ENCODE data around the gene PTPRD. TPM values are rescaled to one million over a fixed set of nuclear protein-coding genes. Genes with fewer than 3 reads are reported as not detected.

PTPRD gene
- total RNA-seq, 1 donor from 2014 or later: 1.8 TPM

- no peak for DNase-seq (ENCODE audit: low read depth in 2 of 2)
Observed at GRCh38 chr9:8412327-8412726, 2200.5 kb downstream of the PTPRD start.

DNA sequence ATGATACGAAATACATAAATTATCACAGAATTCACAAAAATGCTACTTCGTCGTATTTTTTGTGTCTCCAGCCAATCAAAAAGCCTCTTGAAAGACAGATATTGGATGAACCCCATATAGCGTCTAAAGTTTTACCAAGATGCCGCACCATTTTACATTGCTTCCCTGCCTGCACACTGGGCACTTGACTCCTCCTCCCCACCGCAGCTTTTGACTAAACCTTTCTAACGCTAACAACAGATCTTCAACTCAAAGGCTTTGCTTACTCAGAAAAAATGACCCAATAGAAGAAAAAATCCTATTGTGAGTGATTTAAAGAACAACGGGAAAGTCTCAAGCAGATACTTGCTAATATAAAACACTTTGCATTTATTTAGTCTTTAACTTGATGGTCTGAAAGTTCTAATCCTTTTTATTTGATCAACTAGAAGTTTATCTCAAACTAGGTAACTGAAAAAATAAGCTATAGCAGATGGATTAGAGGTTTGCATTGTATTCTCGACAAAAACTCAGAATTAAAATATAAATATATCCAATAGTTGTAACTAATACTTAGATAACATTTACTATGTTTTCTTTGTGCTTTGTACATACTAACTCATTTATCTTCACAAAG is 2204.1 kb downstream of the PTPRD start:
- no peak for DNase-seq (ENCODE audit: low read depth in 2 of 2)

- DNase-seq (ENCODE audit: low read depth in 2 of 2): peak in 1 of 2 donors; percentile 1
Observed at GRCh38 chr9:8401961-8402705, 2210.7 kb downstream of the PTPRD start.

DNA sequence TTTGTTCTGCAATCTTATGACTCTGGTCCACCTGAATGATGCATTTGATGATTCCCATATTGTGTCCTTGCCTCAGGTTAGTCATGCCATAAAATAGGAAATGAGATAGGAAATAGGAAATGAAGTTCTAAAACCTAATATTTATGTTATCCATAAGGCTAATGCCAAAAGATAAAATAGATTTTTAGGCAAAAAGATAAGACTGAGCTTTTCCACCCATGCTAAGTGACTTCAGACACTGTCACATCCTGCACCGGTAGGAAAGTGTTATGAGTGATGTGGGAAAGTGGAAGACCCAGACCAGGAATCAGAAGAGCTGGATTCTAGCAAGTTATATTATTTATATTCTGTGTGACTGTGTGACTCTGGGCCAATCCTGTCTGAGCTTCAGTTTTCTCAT is 2212.4 kb downstream of the PTPRD start:
- peak in 1 of 2 donors; percentile 39 for DNase-seq (ENCODE audit: low read depth in 2 of 2)

DNA sequence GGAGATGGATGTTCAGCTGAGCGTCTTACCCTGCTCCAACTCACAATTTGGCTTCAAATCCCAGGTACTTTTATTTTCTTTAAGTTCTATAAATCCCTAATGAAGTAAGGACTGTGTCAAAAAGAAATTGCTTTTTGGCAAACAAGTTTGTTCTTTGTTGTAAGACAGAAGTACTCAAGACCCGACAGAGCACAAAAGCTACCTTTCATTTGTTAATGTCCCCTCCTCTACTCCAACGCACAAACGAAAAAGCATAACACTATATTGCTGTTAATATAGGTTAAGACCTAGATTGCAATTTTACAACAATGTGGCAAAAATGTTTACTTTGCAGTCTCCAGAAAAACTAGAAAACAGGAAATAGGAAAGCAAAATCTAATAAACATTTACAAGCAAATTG is 2217.8 kb downstream of the PTPRD start:
- DNase-seq (ENCODE audit: low read depth in 2 of 2): no peak

DNA sequence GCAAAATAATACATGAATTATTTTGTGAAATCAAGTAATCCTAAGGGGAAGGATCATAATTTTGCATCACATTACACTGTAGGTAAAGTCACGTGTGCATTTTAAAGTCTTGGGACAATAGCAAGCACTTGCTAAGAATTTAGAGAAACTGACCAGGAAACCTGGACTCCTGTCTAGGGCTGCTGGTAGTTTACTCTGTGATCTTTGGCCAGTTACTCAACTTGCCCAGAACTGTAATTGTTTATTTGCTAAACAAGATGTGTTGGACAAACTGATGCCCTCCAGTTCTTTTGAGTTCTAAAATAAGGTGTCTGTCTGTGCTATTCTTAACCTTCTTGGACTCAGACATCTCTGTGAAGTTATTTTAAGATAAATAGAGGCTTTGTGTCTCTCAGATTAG is 2218.5 kb downstream of the PTPRD start:
- DNase-seq (ENCODE audit: low read depth in 2 of 2): no peak

GRCh38 chr9:8392866-8393265 is 2219.9 kb downstream of the PTPRD start:
- DNase-seq (ENCODE audit: low read depth in 2 of 2): no peak

DNA sequence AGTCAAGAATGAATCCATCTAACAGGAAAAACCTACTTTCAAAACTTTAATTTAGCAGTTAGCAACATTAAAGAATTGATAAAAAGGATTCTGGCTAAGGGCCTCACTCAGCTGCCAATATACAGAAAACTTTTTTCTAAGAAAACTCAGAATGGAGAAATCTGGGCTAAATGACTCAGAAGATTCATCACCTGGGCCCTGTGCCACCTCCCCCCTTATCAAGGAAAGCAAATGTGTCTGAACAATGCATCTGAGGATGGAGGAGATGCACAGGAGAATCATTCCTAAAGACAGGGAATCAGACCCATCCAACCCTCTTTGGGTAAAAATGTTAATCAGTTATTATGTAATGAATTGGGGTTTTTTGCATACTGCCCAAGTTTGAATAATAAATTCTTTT is 2221.2 kb downstream of the PTPRD start:
- DNase-seq (ENCODE audit: low read depth in 2 of 2): no peak

- DNase-seq (ENCODE audit: low read depth in 2 of 2): no peak
Observed at GRCh38 chr9:8391132-8391531, 2221.7 kb downstream of the PTPRD start.

GRCh38 chr9:8390571-8390970 is 2222.2 kb downstream of the PTPRD start:
- no peak for DNase-seq (ENCODE audit: low read depth in 2 of 2)

GRCh38 chr9:8389531-8389930 is 2223.3 kb downstream of the PTPRD start:
- peak in 1 of 2 donors; percentile 52 for DNase-seq (ENCODE audit: low read depth in 2 of 2)

DNA sequence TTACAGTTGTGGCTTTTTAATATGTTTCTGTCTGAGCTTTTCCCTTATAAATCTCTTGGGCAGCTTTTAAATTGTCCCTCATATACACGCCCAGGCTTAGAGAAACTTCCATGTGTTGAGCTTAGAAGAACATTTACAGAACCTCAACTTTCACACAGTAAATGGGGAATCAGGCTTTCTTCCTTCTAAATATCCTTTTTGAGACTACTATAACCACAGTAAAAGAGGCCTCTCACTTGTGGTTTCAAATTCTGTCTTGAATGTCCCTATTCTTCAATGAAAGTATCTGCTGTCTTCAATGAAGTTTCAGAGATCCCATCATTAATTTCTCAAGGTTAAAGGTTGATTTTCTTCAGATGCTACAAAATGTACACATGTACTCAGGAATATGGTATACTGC is 2224.7 kb downstream of the PTPRD start:
- DNase-seq (ENCODE audit: low read depth in 2 of 2): no peak

GRCh38 chr9:8384091-8384490 is 2228.7 kb downstream of the PTPRD start:
- no peak for DNase-seq (ENCODE audit: low read depth in 2 of 2)

DNA sequence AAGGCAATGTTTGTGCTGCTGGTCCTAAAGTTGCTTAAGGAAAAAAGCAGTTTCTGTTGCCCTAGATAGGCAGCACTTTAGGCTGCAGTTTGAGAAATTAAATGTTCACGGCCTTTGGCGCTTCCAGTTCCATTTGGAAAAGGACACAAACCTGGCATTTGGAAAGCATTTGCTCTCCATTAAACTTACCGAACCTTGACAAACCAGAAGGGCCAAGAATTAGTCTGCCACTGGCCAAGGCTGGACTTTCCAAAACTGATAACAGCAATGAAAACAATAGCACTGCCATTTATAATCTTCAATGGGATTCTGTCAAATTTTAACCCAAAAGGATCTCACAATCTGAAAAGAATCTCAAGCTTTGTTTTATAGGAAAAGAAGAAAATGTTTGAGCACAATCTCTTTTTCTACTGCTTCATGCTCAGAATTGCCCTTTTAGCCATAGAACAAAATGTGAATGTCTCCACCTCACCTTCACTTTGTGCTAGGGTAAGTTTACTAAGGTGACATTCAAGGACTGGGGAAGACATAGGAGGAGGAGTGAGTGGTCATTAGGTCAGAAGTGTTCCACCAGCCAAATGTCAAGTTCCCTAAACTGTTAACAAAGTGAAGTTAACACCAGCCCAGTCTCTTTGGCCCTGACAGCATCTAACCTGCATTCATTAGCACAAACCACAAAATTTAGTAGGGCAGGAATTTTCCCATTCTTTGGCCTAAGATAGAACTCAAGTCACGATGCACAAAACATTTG is 2229.8 kb downstream of the PTPRD start:
- no peak for DNase-seq (ENCODE audit: low read depth in 2 of 2)

- no peak for DNase-seq (ENCODE audit: low read depth in 2 of 2)
Observed at GRCh38 chr9:8382266-8382665, 2230.5 kb downstream of the PTPRD start.

GRCh38 chr9:8381601-8382000 is 2231.2 kb downstream of the PTPRD start:
- DNase-seq (ENCODE audit: low read depth in 2 of 2): no peak

DNA sequence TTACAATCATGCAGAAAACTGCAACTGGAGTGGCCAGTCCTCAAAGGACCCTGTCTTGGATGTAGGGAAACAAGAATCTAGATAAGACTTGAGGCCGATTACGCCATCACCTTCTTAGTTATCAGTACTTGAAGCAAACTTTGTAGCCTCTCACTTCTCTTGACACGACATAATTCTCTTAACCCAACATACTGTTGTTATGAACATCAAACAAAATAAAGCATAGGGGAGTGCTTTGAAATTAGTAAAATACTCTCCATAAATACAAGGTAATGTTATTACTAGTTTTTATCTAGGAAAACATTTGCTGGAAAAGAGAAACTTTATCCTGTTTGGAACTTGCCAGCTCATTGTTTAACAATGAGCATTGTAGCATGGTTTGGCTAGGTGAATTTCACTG is 2238.3 kb downstream of the PTPRD start:
- DNase-seq (ENCODE audit: low read depth in 2 of 2): peak; percentile 55 to 87

DNA sequence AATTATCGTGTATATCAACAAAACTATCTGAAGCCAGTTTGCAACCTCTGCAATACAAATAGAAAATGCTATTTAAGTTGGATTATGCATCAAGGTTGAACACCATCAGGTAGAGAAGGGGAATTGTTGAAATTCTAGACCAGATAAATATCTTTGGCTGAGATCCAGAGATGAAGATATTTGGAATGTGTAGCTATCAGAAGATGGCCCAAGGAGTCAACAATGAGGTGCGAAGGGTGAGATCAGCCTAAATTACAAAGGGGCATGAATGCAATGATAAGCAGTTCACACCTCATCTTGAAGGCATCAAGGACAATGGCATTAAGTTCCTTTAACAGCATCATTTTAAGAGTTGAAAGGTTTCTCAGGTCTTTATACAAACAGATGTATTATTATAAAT is 2241.1 kb downstream of the PTPRD start:
- DNase-seq (ENCODE audit: low read depth in 2 of 2): no peak

DNA sequence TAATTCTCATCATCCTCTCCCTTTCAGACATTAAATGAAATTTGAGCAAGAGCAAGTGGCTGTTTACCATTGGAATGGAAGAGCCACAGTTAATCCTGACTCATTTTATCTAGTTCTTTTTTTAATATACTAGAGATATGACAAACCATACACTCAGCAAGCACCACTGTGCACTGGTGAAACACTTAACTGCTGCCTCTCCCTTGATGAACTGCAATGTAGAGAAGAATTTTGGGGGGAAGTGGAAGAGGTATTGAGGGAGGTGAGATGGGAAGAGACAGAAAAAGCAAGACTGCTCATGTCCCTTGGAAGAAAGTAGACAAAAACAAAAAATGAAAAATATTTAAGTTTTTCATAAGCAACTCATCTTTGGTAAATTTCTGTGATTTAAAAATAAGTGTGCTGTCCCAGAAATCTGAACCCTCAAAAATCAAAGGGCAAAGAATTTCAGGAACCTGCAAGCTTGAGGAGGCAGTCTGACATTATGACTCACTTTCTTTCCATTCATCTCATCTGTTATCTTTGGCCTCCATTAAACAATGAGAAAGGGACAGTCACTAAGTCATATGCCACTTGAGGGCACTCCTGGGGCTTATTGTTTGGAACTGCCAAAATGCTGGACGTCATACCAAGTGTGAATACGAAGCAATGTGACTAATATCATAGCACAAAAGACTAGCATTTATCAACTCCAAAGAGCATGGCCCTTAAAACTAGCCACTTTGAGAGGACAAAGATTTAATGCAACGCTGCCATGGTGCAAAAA is 2246.5 kb downstream of the PTPRD start:
- peak; percentile 40 to 94 for DNase-seq (ENCODE audit: low read depth in 2 of 2)

- peak in 1 of 2 donors; percentile 58 for DNase-seq (ENCODE audit: low read depth in 2 of 2)
Observed at GRCh38 chr9:8365466-8366160, 2247.2 kb downstream of the PTPRD start.

GRCh38 chr9:8365029-8365428 is 2247.8 kb downstream of the PTPRD start:
- DNase-seq (ENCODE audit: low read depth in 2 of 2): peak in 1 of 2 donors; percentile 94

Measured in dermis microvascular lymphatic vessel endothelial cell (primary cell).